A549 (cell line): ENCODE data around the gene TLR6.

ENCODE experiments used
- TP53 ChIP-seq: fragments of 250-450 bp; sonication (Bioruptor Pico); IDR thresholded peaks from 2 replicates; pipeline ENCODE4 v1.5.0; 2021; ENCODE audit warnings: mild to moderate bottlenecking, moderate library complexity
- TF ChIP-seq, protein P1 (sequence below): fragments of >200 bp; sonication (Bioruptor Twin); formaldehyde crosslinking; IDR thresholded peaks from 3 replicates; pipeline ENCODE4 v1.5.1; 2016
- TF ChIP-seq, protein P2 (sequence below): fragments of >200 bp; sonication (Bioruptor Twin); formaldehyde crosslinking; IDR thresholded peaks from 2 replicates; pipeline ENCODE4 v1.6.1; 2016

DNA sequence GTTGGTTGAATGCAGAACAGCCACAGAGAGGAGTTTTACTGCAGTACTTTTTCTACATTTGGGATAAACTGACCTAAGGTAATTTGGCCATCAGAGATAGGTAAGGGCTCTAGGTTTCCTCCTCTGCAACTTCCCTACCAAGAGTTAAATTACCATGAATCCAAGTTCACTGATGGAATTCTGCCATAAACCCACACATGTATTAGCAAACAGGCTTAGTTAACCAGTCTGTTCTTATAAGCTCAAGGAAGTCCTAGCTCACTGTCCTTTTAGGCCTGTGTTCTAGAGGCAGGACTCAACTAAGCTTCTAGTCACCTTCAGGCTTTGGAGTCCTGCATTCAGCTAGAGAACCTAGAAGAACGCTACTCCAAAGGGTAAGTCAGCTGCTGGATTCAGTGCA lies 15.0 kb upstream of the TLR6 start:
- TF ChIP-seq TP53 = no peak
- TF ChIP-seq, protein P1, sequence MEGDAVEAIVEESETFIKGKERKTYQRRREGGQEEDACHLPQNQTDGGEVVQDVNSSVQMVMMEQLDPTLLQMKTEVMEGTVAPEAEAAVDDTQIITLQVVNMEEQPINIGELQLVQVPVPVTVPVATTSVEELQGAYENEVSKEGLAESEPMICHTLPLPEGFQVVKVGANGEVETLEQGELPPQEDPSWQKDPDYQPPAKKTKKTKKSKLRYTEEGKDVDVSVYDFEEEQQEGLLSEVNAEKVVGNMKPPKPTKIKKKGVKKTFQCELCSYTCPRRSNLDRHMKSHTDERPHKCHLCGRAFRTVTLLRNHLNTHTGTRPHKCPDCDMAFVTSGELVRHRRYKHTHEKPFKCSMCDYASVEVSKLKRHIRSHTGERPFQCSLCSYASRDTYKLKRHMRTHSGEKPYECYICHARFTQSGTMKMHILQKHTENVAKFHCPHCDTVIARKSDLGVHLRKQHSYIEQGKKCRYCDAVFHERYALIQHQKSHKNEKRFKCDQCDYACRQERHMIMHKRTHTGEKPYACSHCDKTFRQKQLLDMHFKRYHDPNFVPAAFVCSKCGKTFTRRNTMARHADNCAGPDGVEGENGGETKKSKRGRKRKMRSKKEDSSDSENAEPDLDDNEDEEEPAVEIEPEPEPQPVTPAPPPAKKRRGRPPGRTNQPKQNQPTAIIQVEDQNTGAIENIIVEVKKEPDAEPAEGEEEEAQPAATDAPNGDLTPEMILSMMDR = no peak
- TF ChIP-seq, protein P2, sequence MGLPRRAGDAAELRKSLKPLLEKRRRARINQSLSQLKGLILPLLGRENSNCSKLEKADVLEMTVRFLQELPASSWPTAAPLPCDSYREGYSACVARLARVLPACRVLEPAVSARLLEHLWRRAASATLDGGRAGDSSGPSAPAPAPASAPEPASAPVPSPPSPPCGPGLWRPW = no peak
